ENCODE data around the gene WDR7. TPM values are rescaled to one million over a fixed set of nuclear protein-coding genes. Genes with fewer than 3 reads are reported as not detected.

The WDR7 gene
- total RNA-seq, 2 experiments from 2014 or later = 21.5 to 23.1 TPM

DNA sequence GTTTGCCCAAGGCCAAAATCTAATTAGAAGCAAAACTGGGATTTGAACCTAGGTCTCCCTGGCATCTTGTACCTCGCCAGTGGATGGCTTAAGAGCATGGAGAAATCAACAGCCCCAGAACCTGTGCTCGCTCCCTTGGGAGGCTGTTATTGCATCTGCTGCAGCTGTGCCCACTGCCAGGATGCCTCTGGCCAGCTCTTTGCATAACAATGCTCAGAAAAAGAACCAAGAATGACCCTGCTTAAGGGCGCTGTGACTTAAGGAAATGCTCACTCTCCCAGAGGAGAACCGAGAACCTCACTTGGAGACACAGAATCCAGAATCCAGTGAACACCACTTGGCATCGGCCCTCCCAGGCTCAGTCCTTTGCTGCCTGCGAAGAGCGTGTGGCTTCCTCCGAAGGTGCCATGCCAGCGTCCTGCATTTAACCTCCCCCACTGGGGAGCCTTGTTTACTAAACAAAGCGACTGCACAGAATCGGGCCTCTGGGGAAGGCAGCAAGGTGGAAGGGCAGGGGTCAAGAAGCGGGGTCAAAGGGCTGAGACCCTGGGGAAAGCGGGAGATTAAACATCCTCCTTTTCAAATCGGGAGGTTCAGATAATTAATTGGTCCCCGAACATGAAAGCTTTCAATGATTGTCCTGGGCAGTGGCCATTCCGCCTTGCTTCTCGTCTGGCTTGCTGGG, 424.7 kb downstream of the WDR7 start:
- ChIA-PET CTCF (no interaction called here), POLR2A (no interaction called here)
- Mint-ChIP-seq H3K27ac (no peak overlapping the region), H3K36me3 (ENCODE audit: low read depth) (no peaks in the 10 kb centered on the region), H3K9me3 (ENCODE audit: low read depth) (no peaks in the 10 kb centered on the region), H3K4me3 (no peak overlapping the region), H3K27me3 (peaks cover under 1% of the 10 kb centered on the region), H3K4me1 (peaks cover 9% of the 10 kb centered on the region)
- no peak for DNase-seq
- intact Hi-C loops (cut with DNase I, micrococcal nuclease) = no loop called here
- ATAC-seq = no peak

DNA sequence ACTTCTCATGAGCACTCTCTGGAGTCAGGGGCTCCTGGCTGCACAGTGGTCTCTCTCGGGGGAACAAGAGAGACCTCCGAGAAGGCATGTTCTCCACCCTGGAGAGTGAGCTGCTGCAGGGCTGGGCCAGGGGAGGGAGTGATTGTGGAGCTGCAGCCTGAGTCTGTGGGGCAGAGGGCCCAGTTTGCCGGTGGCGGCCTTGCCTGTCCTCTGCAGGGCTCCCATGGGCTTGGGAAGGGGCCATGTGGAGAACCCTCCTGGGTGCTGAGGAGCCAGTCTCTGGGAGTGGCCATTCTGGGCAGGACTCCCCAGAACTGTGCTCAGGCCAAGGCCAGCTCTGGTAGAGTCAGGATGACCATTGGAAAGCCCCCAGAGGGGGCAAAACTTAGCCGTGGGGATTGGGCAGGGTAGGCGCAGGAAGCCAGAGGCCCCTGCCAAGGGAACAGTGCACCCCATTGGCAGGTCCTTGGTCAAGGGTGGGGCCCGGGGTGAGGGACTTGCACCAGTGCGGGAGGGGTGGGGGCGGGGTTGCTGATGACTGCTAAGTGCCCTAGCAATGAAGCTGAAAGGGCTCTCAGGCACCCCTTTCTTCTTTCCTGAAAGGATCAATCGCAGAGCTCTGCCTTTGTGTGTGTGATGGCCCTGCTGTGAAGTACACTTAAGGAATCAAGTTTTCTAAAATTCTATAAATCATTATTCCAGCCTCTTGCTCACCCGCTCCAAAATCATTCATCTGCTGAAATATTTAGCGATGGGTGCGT, 426.0 kb downstream of the WDR7 start:
- Mint-ChIP-seq H3K27ac (no peak overlapping the region), H3K4me3 (no peak overlapping the region), H3K9me3 (ENCODE audit: low read depth) (no peaks in the 10 kb centered on the region), H3K36me3 (ENCODE audit: low read depth) (no peaks in the 10 kb centered on the region), H3K4me1 (peaks cover 9% of the 10 kb centered on the region), H3K27me3 (no peaks in the 10 kb centered on the region)
- DNase-seq (no peak), ATAC-seq (no peak)
- ChIA-PET POLR2A (no interaction called here), CTCF (no interaction called here)
- intact Hi-C loops (cut with DNase I, micrococcal nuclease) = no loop called here

- no peak overlapping the region for H3K4me3 Mint-ChIP-seq
- H3K4me1 Mint-ChIP-seq = peaks cover 9% of the 10 kb centered on the region
- ChIA-PET CTCF (no interaction called here), POLR2A (no interaction called here)
- H3K27ac Mint-ChIP-seq = no peak overlapping the region
- peaks cover 3% of the 10 kb centered on the region for H3K9me3 Mint-ChIP-seq (ENCODE audit: low read depth)
- ATAC-seq (no peak), DNase-seq (peak; percentile 25)
- intact Hi-C loops (cut with DNase I, micrococcal nuclease) = no loop called here
- peaks cover 3% of the 10 kb centered on the region for H3K27me3 Mint-ChIP-seq
- no peaks in the 10 kb centered on the region for H3K36me3 Mint-ChIP-seq (ENCODE audit: low read depth)
Measured at GRCh38 chr18:57077786-57078552, 426.8 kb downstream of the WDR7 start.

DNA sequence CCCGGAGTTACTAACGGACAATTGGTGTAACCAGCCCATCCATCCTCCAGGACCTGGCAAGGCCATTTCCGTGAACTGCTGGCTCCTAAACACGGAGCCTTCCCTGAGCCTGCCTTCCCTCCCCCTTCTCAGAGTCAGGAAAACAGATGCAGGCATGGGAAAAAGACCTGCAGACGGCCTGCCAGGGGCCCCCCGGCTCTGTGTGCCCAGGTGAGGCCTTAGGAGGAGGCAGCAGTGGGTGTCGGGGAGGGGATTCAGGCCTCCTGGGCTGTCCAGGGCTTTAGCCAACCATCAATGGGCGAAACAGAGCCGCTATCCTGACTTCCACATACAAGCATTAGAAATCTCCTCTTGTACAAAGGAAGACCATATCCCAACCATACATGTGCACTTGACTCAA, 427.5 kb downstream of the WDR7 start:
- intact Hi-C loops (cut with DNase I, micrococcal nuclease) = no loop called here
- Mint-ChIP-seq H3K27me3 (peaks cover 4% of the 10 kb centered on the region), H3K36me3 (ENCODE audit: low read depth) (no peaks in the 10 kb centered on the region), H3K9me3 (ENCODE audit: low read depth) (peaks cover 5% of the 10 kb centered on the region), H3K27ac (no peak overlapping the region), H3K4me3 (no peak overlapping the region), H3K4me1 (peaks cover 9% of the 10 kb centered on the region)
- POLR2A ChIA-PET = no interaction called here
- CTCF ChIA-PET = interaction anchor here (0.7 kb wide), 1 partner anchor 304 kb away, joined by 3 read pairs; no protein-coding TSS in a partner anchor
- DNase-seq (no peak), ATAC-seq (no peak)

- ATAC-seq = no peak
- Mint-ChIP-seq H3K36me3 (ENCODE audit: low read depth) (no peaks in the 10 kb centered on the region), H3K4me3 (no peak overlapping the region), H3K27me3 (peaks cover 14% of the 10 kb centered on the region), H3K4me1 (peaks cover 19% of the 10 kb centered on the region), H3K9me3 (ENCODE audit: low read depth) (peaks cover 5% of the 10 kb centered on the region), H3K27ac (no peak overlapping the region)
- POLR2A ChIA-PET = no interaction called here
- CTCF ChIA-PET = no interaction called here
- intact Hi-C loops (cut with DNase I, micrococcal nuclease) = no loop called here
- no peak for DNase-seq
Measured at GRCh38 chr18:57080479-57080878, 429.3 kb downstream of the WDR7 start.

- H3K4me3 Mint-ChIP-seq = no peak overlapping the region
- no peak overlapping the region for H3K27ac Mint-ChIP-seq
- no peaks in the 10 kb centered on the region for H3K36me3 Mint-ChIP-seq (ENCODE audit: low read depth)
- H3K9me3 Mint-ChIP-seq (ENCODE audit: low read depth) = peaks cover 5% of the 10 kb centered on the region
- intact Hi-C loops (cut with DNase I, micrococcal nuclease) = no loop called here
- ChIA-PET POLR2A (no interaction called here), CTCF (no interaction called here)
- ATAC-seq (no peak), DNase-seq (no peak)
- H3K4me1 Mint-ChIP-seq = peaks cover 19% of the 10 kb centered on the region
- peaks cover 19% of the 10 kb centered on the region for H3K27me3 Mint-ChIP-seq
Measured at GRCh38 chr18:57081899-57082298, 430.7 kb downstream of the WDR7 start.

- H3K4me3 Mint-ChIP-seq = no peak overlapping the region
- H3K27me3 Mint-ChIP-seq = peaks cover 20% of the 10 kb centered on the region
- H3K4me1 Mint-ChIP-seq = peaks cover 10% of the 10 kb centered on the region
- H3K27ac Mint-ChIP-seq = no peak overlapping the region
- ChIA-PET CTCF (no interaction called here), POLR2A (no interaction called here)
- no peaks in the 10 kb centered on the region for H3K36me3 Mint-ChIP-seq (ENCODE audit: low read depth)
- peaks cover 5% of the 10 kb centered on the region for H3K9me3 Mint-ChIP-seq (ENCODE audit: low read depth)
- intact Hi-C loops (cut with DNase I, micrococcal nuclease) = no loop called here
- no peak for ATAC-seq
- DNase-seq = no peak
Measured at GRCh38 chr18:57083485-57083884, 432.3 kb downstream of the WDR7 start.

DNA sequence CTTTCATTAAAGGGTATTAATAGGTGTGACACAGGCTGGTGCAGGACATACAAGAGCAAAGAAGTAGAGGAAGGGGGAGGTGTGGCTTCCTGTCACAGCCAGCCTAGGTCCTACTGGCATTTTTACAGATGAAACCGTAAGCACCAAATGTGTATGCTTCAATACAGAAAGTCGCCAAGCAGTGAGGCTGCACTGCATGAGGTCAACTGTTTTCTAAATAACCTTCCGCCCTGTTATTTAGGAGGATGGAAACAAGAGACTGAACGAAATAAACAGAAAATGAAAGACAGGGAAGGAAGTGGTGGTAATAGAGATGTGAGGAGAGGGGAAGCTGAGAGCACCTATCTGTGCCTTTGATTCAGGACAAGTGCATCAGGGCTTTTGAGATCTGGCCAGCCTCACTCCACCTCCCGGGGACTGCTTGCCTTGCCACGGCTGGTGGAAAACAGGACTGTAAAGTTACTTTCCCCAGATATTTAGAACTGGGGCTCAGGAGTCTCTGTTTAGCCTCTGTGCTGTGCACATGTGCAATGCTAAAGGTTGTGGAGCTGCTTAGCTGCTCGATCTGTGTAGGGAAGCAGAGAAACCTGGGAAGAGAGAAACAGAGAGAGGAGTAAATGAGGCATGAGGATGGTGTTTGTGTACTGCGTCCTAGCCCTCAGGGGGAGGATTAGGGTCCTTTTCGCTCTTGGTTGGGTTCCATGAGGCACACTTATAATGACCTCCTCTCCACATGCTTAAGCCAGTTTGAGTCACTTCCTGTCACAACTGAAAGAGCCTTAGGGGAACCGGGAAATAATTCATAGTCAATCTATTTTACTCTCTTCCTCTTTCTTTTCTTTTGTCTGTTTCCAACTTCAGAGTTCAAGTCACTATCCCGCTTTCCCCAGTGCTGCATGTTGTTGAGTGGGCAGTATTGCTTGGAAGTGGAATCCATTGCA, 433.4 kb downstream of the WDR7 start:
- H3K4me1 Mint-ChIP-seq = peaks cover 10% of the 10 kb centered on the region
- H3K36me3 Mint-ChIP-seq (ENCODE audit: low read depth) = no peaks in the 10 kb centered on the region
- intact Hi-C loops (cut with DNase I, micrococcal nuclease) = no loop called here
- H3K9me3 Mint-ChIP-seq (ENCODE audit: low read depth) = peaks cover 5% of the 10 kb centered on the region
- H3K4me3 Mint-ChIP-seq = no peak overlapping the region
- DNase-seq (no peak), ATAC-seq (no peak)
- no peak overlapping the region for H3K27ac Mint-ChIP-seq
- ChIA-PET CTCF (no interaction called here), POLR2A (no interaction called here)
- peaks cover 20% of the 10 kb centered on the region for H3K27me3 Mint-ChIP-seq

- DNase-seq (no peak), ATAC-seq (no peak)
- Mint-ChIP-seq H3K27ac (no peak overlapping the region), H3K9me3 (ENCODE audit: low read depth) (peaks cover 5% of the 10 kb centered on the region), H3K4me3 (no peak overlapping the region), H3K36me3 (ENCODE audit: low read depth) (no peaks in the 10 kb centered on the region), H3K27me3 (peaks cover 20% of the 10 kb centered on the region), H3K4me1 (peaks cover 10% of the 10 kb centered on the region)
- ChIA-PET POLR2A (no interaction called here), CTCF (interaction anchor here (1.0 kb wide), 1 partner anchor 120 kb away, joined by 4 read pairs; no protein-coding TSS in a partner anchor)
- intact Hi-C loops (cut with DNase I, micrococcal nuclease) = no loop called here
Measured at GRCh38 chr18:57085371-57085770, 434.2 kb downstream of the WDR7 start.

DNA sequence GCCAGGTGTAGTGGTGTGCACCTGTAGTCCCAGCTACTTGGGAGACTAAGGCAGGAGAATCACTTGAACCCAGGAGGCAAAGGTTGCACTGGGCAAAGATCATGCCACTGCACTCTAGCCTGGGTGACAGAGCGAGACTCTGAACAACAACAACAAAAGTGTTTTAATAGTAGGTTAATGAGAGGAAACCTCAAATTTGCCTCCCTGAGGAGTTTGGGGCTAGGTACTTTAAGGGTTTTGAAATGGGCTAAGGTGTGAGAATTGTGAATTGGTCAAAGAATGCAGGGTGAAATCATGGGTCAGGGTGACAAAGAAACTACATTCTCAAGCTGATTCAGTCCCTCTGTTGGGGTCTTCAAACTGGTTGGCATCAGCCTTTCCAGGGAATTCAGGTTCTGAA, 435.0 kb downstream of the WDR7 start:
- Mint-ChIP-seq H3K36me3 (ENCODE audit: low read depth) (no peaks in the 10 kb centered on the region), H3K4me3 (no peak overlapping the region), H3K27me3 (peaks cover 20% of the 10 kb centered on the region), H3K9me3 (ENCODE audit: low read depth) (peaks cover 5% of the 10 kb centered on the region), H3K27ac (no peak overlapping the region), H3K4me1 (peaks cover 10% of the 10 kb centered on the region)
- intact Hi-C loops (cut with DNase I, micrococcal nuclease) = no loop called here
- ChIA-PET CTCF (interaction anchor here (1.0 kb wide), 1 partner anchor 120 kb away, joined by 4 read pairs; no protein-coding TSS in a partner anchor), POLR2A (no interaction called here)
- ATAC-seq (no peak), DNase-seq (no peak)
